Measurements from ENCODE around the gene SLC51B.
"Not testable (repeated sequence)": the region's sequence is repeated elsewhere in the genome, so short reads cannot be mapped to it uniquely, and the experiment has no call there.

Gene SLC51B

GRCh38 chr15:65083262-65083701 is 38.1 kb downstream of the SLC51B start:
- DNase-seq (ENCODE audit: low read depth, low spot score): peak; percentile 71

GRCh38 chr15:65084500-65085206 is 39.5 kb downstream of the SLC51B start:
- no peak for DNase-seq (ENCODE audit: low read depth, low spot score)

- no peak for DNase-seq (ENCODE audit: low read depth, low spot score)
Observed at GRCh38 chr15:65085207-65085753, 40.1 kb downstream of the SLC51B start.

GRCh38 chr15:65085990-65086679 is 40.9 kb downstream of the SLC51B start:
- no peak for DNase-seq (ENCODE audit: low read depth, low spot score)

GRCh38 chr15:65086680-65087111 is 41.5 kb downstream of the SLC51B start:
- DNase-seq (ENCODE audit: low read depth, low spot score): no peak

GRCh38 chr15:65087411-65087810 is 42.2 kb downstream of the SLC51B start:
- no peak for DNase-seq (ENCODE audit: low read depth, low spot score)

- no peak for DNase-seq (ENCODE audit: low read depth, low spot score)
Observed at GRCh38 chr15:65087873-65088642, 42.9 kb downstream of the SLC51B start.

GRCh38 chr15:65088643-65089021 is 43.4 kb downstream of the SLC51B start:
- no peak for DNase-seq (ENCODE audit: low read depth, low spot score)

GRCh38 chr15:65089206-65089824 is 44.1 kb downstream of the SLC51B start:
- DNase-seq (ENCODE audit: low read depth, low spot score): no peak

GRCh38 chr15:65091946-65092770 is 47.0 kb downstream of the SLC51B start:
- no peak for DNase-seq (ENCODE audit: low read depth, low spot score)

- no peak for DNase-seq (ENCODE audit: low read depth, low spot score)
Observed at GRCh38 chr15:65092911-65093792, 48.0 kb downstream of the SLC51B start.

GRCh38 chr15:65093793-65094170 is 48.6 kb downstream of the SLC51B start:
- DNase-seq (ENCODE audit: low read depth, low spot score): not testable (repeated sequence)

- DNase-seq (ENCODE audit: low read depth, low spot score): no peak
Observed at GRCh38 chr15:65094294-65094995, 49.3 kb downstream of the SLC51B start.

GRCh38 chr15:65095011-65095746 is 50.0 kb downstream of the SLC51B start:
- DNase-seq (ENCODE audit: low read depth, low spot score): no peak

- DNase-seq (ENCODE audit: low read depth, low spot score): no peak
Observed at GRCh38 chr15:65095747-65096104, 50.5 kb downstream of the SLC51B start.

- no peak for DNase-seq (ENCODE audit: low read depth, low spot score)
Observed at GRCh38 chr15:65096481-65097385, 51.5 kb downstream of the SLC51B start.

- no peak for DNase-seq (ENCODE audit: low read depth, low spot score)
Observed at GRCh38 chr15:65097651-65098263, 52.6 kb downstream of the SLC51B start.
